NT2/D1 (cell line): ENCODE measurements around the gene ZDHHC24.

ENCODE experiments used
- DNase-seq: peaks from one replicate; pipeline ENCODE4 v3.0.0-alpha.2; 2011; ENCODE audit warnings: low read depth, low spot score
- H3K27me3 ChIP-seq: 2 replicates; pipeline ENCODE4 v1.6.0; 2011; ENCODE audit warnings: mild to moderate bottlenecking; ENCODE audit not compliant: insufficient read length, insufficient read depth
- H3K36me3 ChIP-seq: 2 replicates; pipeline ENCODE4 v1.6.1; 2011; ENCODE audit warnings: mild to moderate bottlenecking, low read length, mixed read lengths; ENCODE audit not compliant: insufficient read depth, insufficient read length
- H3K4me1 ChIP-seq: 2 replicates; pipeline ENCODE4 v1.5.1; 2011; ENCODE audit not compliant: insufficient read depth, insufficient read length
- H3K4me3 ChIP-seq: 2 replicates; pipeline ENCODE4 v1.5.1; 2011; ENCODE audit warnings: low read depth; ENCODE audit not compliant: insufficient read length
- H3K9ac ChIP-seq: 2 replicates; pipeline ENCODE4 v1.6.0; 2011; ENCODE audit warnings: low read depth; ENCODE audit not compliant: insufficient read length
- H3K9me3 ChIP-seq: 2 replicates; pipeline ENCODE4 v1.5.1; 2011; ENCODE audit warnings: mild to moderate bottlenecking, low read length; ENCODE audit not compliant: insufficient read depth
- SUZ12 ChIP-seq: IDR thresholded peaks from 2 replicates; pipeline ENCODE4 v1.6.1; 2011; ENCODE audit not compliant: insufficient read length, insufficient read depth; ENCODE audit errors: extremely low read depth
- YY1 ChIP-seq: IDR thresholded peaks from 2 replicates; pipeline ENCODE4 v1.6.1; 2011; ENCODE audit not compliant: insufficient read length, insufficient read depth
- ZNF274 ChIP-seq: IDR thresholded peaks from 2 replicates; pipeline ENCODE4 v1.6.1; 2011; ENCODE audit warnings: mild to moderate bottlenecking, low read depth, low read length

ZDHHC24 gene

GRCh38 chr11:66492161-66492865, 53.5 kb downstream of the ZDHHC24 start:
- TF ChIP-seq YY1 (no peak), ZNF274 (no peak), SUZ12 (no peak)
- H3K9ac ChIP-seq, result no peak overlapping the region
- DNase-seq, result no peak
- H3K27me3 ChIP-seq, result no peaks in the 10 kb centered on the region
- H3K4me1 ChIP-seq, result peaks cover 12% of the 10 kb centered on the region
- H3K36me3 ChIP-seq, result peaks cover 84% of the 10 kb centered on the region
- H3K4me3 ChIP-seq, result no peak overlapping the region
- H3K9me3 ChIP-seq, result no peaks in the 10 kb centered on the region

DNA sequence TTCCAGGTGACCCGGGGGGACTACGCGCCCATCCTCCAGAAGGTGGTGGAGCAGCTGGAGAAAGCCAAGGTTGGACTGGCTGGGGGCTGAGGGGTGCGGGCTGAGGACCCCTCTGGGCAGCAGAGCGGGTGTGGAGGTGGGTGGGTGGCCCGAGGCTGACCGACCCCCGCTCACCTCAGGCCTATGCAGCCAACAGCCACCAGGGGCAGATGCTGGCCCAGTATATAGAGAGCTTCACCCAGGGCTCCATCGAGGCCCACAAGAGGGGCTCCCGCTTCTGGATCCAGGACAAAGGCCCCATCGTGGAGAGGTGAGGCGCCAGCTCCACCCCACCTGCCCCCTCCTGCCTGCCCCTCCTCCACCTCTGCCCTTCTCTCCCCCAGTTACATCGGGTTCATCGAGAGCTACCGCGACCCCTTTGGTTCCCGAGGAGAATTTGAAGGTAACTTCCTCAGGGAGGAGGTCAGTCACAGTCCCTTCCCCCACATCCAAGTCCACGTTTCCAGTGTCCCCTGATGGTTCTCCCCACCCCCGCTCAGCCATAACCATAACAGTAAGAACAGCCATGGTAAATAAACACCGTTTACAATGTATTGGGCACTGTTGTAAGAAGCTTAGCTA, 54.4 kb downstream of the ZDHHC24 start:
- no peak for DNase-seq
- H3K36me3 ChIP-seq, result peaks cover 84% of the 10 kb centered on the region

GRCh38 chr11:66489636-66490035, 56.2 kb downstream of the ZDHHC24 start:
- Histone ChIP-seq H3K9ac (no peak overlapping the region), H3K27me3 (no peaks in the 10 kb centered on the region), H3K36me3 (peaks cover 82% of the 10 kb centered on the region), H3K4me1 (peaks cover 12% of the 10 kb centered on the region), H3K4me3 (no peak overlapping the region), H3K9me3 (no peaks in the 10 kb centered on the region)
- no peak for TF ChIP-seq ZNF274
- no peak for TF ChIP-seq SUZ12
- TF ChIP-seq YY1, result no peak
- DNase-seq, result no peak

More for the DNA sequence above, 54.4 kb downstream of the ZDHHC24 start:
- H3K27me3 ChIP-seq, result no peaks in the 10 kb centered on the region
- no peak for TF ChIP-seq YY1
- TF ChIP-seq ZNF274, result no peak
- TF ChIP-seq SUZ12, result no peak
- H3K9ac ChIP-seq, result no peak overlapping the region
- H3K4me1 ChIP-seq, result peaks cover 12% of the 10 kb centered on the region
- H3K9me3 ChIP-seq, result no peaks in the 10 kb centered on the region
- no peak overlapping the region for H3K4me3 ChIP-seq

DNA sequence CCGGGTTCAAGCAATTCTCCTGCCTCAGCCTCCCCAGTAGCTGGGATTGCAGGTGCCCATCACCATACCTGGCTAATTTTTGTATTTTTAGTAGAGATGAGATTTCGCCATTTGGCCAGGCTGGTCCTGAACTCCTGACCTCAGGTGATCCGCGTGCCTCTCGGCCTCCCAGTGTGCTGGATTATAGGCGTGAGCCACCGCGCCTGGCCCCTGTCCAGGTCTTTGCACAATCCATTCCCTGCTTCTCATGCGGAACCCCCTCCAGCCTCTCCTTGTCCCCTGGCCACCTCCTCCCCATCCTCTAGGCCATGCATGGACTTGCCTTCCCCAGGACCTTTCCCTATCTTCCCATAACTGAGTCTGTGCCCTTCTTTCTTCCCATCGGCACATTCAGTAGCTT, 56.9 kb downstream of the ZDHHC24 start:
- no peak for DNase-seq
- no peaks in the 10 kb centered on the region for H3K27me3 ChIP-seq
- peaks cover 81% of the 10 kb centered on the region for H3K36me3 ChIP-seq
- no peak for TF ChIP-seq YY1
- H3K4me1 ChIP-seq, result peaks cover 12% of the 10 kb centered on the region
- H3K9me3 ChIP-seq, result no peaks in the 10 kb centered on the region
- H3K4me3 ChIP-seq, result no peak overlapping the region
- no peak overlapping the region for H3K9ac ChIP-seq

DNA sequence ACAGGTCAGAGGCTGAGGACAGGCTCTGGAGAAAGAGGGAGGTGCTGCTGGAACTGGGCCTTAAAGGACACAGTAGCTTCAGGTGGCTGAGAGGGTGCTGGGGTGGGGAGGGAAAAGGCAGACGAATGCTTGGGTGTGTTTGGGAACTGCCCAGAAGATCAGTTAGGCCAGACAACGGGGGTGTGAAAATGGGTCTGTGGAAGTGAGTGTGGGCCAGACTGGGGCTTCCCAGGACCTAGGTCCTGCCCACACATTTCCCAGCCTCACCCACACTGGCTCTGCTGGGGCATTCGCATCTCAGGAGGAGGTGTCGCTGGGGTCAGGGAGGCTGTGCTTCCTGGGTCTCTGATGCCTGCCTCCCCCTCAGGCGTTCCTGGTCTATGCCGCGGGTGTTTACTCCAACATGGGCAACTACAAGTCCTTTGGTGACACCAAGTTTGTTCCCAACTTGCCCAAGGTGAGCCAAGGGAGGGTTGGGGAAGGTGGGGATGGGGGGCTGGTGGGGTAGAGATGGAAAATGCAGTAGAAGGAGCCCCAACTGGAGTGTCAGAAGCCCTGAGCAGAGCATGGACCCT, 61.0 kb downstream of the ZDHHC24 start:
- no peak for TF ChIP-seq YY1
- no peak for TF ChIP-seq SUZ12
- TF ChIP-seq ZNF274, result no peak
- no peak overlapping the region for H3K9ac ChIP-seq
- peaks cover 70% of the 10 kb centered on the region for H3K36me3 ChIP-seq
- peaks cover 12% of the 10 kb centered on the region for H3K4me1 ChIP-seq
- no peaks in the 10 kb centered on the region for H3K27me3 ChIP-seq
- no peak for DNase-seq
- no peak overlapping the region for H3K4me3 ChIP-seq
- H3K9me3 ChIP-seq, result no peaks in the 10 kb centered on the region

GRCh38 chr11:66480117-66480938, 65.5 kb downstream of the ZDHHC24 start, which contains the start of gene DPP3:
DPP3 (plus strand) TSS chr11:66480434; CDS start chr11:66482201, 1,767 bp downstream.
- TF ChIP-seq ZNF274, result no peak
- TF ChIP-seq YY1, result no peak
- TF ChIP-seq SUZ12, result no peak
- Histone ChIP-seq H3K27me3 (no peaks in the 10 kb centered on the region), H3K4me1 (peaks cover 12% of the 10 kb centered on the region), H3K36me3 (peaks cover 57% of the 10 kb centered on the region), H3K4me3 (peak within 1 kb of the TSS; percentile 96), H3K9ac (peak within 1 kb of the TSS; percentile 97), H3K9me3 (no peaks in the 10 kb centered on the region)
- peak; percentile 97 for DNase-seq

DNA sequence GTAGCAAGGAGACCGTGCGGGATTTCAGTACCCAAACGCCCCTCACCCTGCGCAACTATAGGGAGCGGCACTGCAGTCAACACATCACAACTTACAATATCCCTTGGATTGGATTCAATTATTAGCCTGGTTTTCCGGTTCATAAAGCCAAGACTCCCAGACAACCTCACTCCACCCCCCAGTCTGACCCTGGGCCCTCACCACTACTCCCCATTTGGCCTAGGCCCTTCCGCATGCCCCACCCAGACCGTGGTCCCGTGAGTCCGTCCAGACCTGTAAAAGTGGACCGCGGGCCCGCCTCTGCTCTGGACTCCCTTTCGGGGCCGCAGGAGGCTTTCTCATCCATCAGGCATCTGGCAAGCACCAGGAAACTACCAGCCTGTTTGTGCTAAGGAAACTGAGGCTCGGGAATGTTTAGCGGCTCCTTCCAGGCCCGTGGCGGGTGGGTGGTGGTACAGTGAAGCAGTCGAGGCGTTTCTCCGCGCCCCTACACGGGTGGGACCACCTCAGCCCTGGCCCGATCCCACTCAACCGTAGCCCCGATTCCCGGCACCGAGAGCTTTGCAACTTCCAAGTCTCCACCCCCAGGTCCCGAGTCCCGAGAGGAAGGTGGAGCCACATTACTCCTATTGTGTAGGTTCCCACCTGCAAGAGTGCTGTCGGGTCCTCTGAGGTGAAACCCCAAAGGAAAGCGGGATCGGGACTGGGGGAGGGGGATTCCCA, 66.3 kb downstream of the ZDHHC24 start:
- DNase-seq, result no peak
- Histone ChIP-seq H3K4me3 (peak overlapping the region; percentile 96), H3K9me3 (no peaks in the 10 kb centered on the region), H3K9ac (peak overlapping the region; percentile 97), H3K4me1 (peaks cover 12% of the 10 kb centered on the region), H3K36me3 (peaks cover 51% of the 10 kb centered on the region), H3K27me3 (no peaks in the 10 kb centered on the region)
- no peak for TF ChIP-seq SUZ12
